Suprapubic skin (tissue), 4 donors: ENCODE measurements around the gene ARSJ.

Experiments
- EP300 ChIP-seq: sonication (generic); formaldehyde crosslinking; IDR thresholded peaks from one replicate; pipeline ENCODE4 v1.6.1; 2017; ENCODE audit warnings: antibody characterized with exemption
- POLR2AphosphoS5 ChIP-seq, 3 donors: sonication (generic); formaldehyde crosslinking; IDR thresholded peaks; one replicate each; pipeline ENCODE4 v1.6.1; 2017; ENCODE audit warnings: antibody characterized with exemption in 3 of 3
- TF ChIP-seq, protein P1 (sequence below), 2 donors: fragments of 200-600 bp in 1 of 2; fragments of 450-650 bp in 1 of 2; sonication (generic) in 1 of 2; IDR thresholded peaks; one replicate each; pipeline ENCODE4 v1.5.1; 2016 to 2019; ENCODE audit warnings: antibody characterized with exemption in 2 of 2, mild to moderate bottlenecking in 1 of 2, moderate library complexity in 1 of 2

DNA sequence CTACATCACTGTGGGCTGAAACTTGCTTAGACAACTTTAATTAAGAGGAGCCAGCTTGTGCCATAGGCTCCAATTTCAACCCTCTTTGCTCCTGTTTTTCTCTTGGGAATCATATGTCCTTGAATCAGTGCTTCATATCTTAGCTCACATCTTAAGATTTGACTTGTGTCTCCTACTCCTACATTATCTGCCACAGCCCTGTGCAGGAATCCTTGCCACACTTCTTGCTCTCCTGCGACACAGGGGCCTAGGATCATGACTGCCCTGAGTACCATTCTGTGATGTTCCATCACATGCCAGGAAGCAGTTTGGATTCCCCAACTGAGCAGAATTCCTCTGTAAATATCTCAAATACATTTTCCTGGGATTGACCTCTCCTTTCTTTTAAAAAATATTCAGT is 36.4 kb downstream of the ARSJ start:
- no peak for TF ChIP-seq POLR2AphosphoS5 (IDR thresholded peaks at IDR 0.05)
- TF ChIP-seq, protein P1, sequence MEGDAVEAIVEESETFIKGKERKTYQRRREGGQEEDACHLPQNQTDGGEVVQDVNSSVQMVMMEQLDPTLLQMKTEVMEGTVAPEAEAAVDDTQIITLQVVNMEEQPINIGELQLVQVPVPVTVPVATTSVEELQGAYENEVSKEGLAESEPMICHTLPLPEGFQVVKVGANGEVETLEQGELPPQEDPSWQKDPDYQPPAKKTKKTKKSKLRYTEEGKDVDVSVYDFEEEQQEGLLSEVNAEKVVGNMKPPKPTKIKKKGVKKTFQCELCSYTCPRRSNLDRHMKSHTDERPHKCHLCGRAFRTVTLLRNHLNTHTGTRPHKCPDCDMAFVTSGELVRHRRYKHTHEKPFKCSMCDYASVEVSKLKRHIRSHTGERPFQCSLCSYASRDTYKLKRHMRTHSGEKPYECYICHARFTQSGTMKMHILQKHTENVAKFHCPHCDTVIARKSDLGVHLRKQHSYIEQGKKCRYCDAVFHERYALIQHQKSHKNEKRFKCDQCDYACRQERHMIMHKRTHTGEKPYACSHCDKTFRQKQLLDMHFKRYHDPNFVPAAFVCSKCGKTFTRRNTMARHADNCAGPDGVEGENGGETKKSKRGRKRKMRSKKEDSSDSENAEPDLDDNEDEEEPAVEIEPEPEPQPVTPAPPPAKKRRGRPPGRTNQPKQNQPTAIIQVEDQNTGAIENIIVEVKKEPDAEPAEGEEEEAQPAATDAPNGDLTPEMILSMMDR (IDR thresholded peaks at IDR 0.05): no peak
- TF ChIP-seq EP300: no peak
